Cardiac septum (tissue), 1 donor: ENCODE data around the gene WDFY4. TPM values are rescaled to one million over a fixed set of nuclear protein-coding genes. Genes with fewer than 3 reads are reported as not detected.

Source experiments
- DNase-seq: peaks from one replicate; pipeline ENCODE4 v3.0.0-alpha.2; 2020; ENCODE audit warnings: low spot score
- intact Hi-C: fragments of 100-400 bp; cut with DNase I; formaldehyde crosslinking; loops from one replicate; pipeline ENCODE4 v1.14.0; 2022
- total RNA-seq: library from RNA; stranded (reverse); fragmentation: NEBNext Ultra II Directional; extraction: Animal tissue kit (Norgen Biotek cat#: 25700); gene quantifications from one replicate; pipeline ENCODE4 v1.2.1, GENCODE V29; 2021
- donor health status: DM: no; HTN: no; CAD: no.

The WDFY4 gene
- total RNA-seq, 1 donor from 2014 or later = 1.5 TPM

GRCh38 chr10:48701139-48701901, 16.6 kb downstream of the WDFY4 start:
- intact Hi-C loops = no loop called here
- DNase-seq = no peak

- no peak for DNase-seq
- intact Hi-C loops = no loop called here
These were observed 17.3 kb downstream of the WDFY4 start for GRCh38 chr10:48701941-48702340.

GRCh38 chr10:48703531-48704122, 19.0 kb downstream of the WDFY4 start:
- intact Hi-C loops = no loop called here
- DNase-seq = no peak

GRCh38 chr10:48704156-48704555, 19.5 kb downstream of the WDFY4 start:
- DNase-seq = no peak
- intact Hi-C loops = no loop called here

- no peak for DNase-seq
- intact Hi-C loops = no loop called here
These were observed 20.8 kb downstream of the WDFY4 start for GRCh38 chr10:48705401-48705938.

- DNase-seq = no peak
- intact Hi-C loops = no loop called here
These were observed 22.8 kb downstream of the WDFY4 start for GRCh38 chr10:48707472-48707871.

GRCh38 chr10:48708144-48708543, 23.5 kb downstream of the WDFY4 start:
- no peak for DNase-seq
- intact Hi-C loops = no loop called here

- intact Hi-C loops = no loop called here
- no peak for DNase-seq
These were observed 26.1 kb downstream of the WDFY4 start for GRCh38 chr10:48710647-48711275.

GRCh38 chr10:48711830-48712229, 27.2 kb downstream of the WDFY4 start:
- no peak for DNase-seq
- intact Hi-C loops = no loop called here

- intact Hi-C loops = no loop called here
- no peak for DNase-seq
These were observed 29.4 kb downstream of the WDFY4 start for GRCh38 chr10:48714088-48714487.

GRCh38 chr10:48716416-48716815, 31.7 kb downstream of the WDFY4 start:
- DNase-seq = no peak
- intact Hi-C loops = no loop called here

- no peak for DNase-seq
- intact Hi-C loops = no loop called here
These were observed 35.9 kb downstream of the WDFY4 start for GRCh38 chr10:48720611-48721010.

- DNase-seq = no peak
- intact Hi-C loops = no loop called here
These were observed 37.8 kb downstream of the WDFY4 start for GRCh38 chr10:48722153-48723145.

GRCh38 chr10:48724127-48724526, 39.5 kb downstream of the WDFY4 start:
- no peak for DNase-seq
- intact Hi-C loops = no loop called here

- intact Hi-C loops = no loop called here
- DNase-seq = no peak
These were observed 41.0 kb downstream of the WDFY4 start for GRCh38 chr10:48725708-48726107.

- DNase-seq = no peak
- intact Hi-C loops = no loop called here
These were observed 43.2 kb downstream of the WDFY4 start for GRCh38 chr10:48727866-48728265.

- intact Hi-C loops = no loop called here
These were observed 44.5 kb downstream of the WDFY4 start for GRCh38 chr10:48729222-48729621.

GRCh38 chr10:48729941-48730457, 45.3 kb downstream of the WDFY4 start:
- intact Hi-C loops = no loop called here
- no peak for DNase-seq

More at GRCh38 chr10:48729222-48729621, 44.5 kb downstream of the WDFY4 start:
- no peak for DNase-seq

- DNase-seq = no peak
These were observed 46.5 kb downstream of the WDFY4 start for GRCh38 chr10:48731141-48731540.

More at GRCh38 chr10:48731141-48731540, 46.5 kb downstream of the WDFY4 start:
- intact Hi-C loops = no loop called here
